ENCODE results near the gene GABRD.

GABRD gene

GRCh38 chr1:2053784-2054376, 34.7 kb downstream of the GABRD start:
- no peak for DNase-seq (ENCODE audit: low spot score)

- DNase-seq (ENCODE audit: low spot score) = no peak
Observed at GRCh38 chr1:2054560-2054959, 35.4 kb downstream of the GABRD start.

DNA sequence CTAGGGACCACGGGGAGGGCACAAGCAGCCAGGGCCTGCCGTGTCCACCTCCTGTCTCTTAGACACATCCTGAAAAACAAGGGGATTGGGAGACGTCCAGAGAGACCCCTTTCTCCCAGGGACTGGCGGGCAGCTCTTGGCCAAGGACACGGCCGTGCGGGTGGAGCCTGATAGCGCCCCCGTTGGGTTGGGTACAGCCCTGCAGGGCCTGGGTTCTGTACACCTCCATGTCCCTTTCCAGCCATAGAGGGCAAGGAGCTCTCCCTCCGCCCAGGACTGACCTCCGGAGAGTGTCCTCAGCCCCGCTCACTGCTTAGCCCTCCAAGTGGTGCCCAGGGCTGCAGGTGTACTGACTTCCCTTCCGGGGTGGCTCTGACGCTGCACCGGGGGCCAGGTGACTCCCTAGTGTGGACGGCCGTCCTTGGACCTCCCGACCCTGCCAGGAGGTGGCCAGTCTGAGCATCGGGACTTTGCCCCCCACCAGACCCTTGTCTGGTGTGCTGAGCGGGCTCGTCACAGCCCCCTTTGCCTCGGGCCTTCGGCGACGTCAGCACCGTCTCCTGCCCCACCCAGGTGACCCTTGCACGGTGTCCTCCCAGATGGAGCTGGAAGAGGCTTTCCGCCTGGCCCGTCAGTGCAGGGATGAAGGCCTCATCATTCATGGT, 36.9 kb downstream of the GABRD start:
- DNase-seq (ENCODE audit: low spot score) = no peak

GRCh38 chr1:2056955-2057590, 37.9 kb downstream of the GABRD start:
- DNase-seq (ENCODE audit: low spot score) = no peak

GRCh38 chr1:2059290-2059953, 40.3 kb downstream of the GABRD start:
- DNase-seq (ENCODE audit: low spot score) = no peak

- DNase-seq (ENCODE audit: low spot score) = no peak
Observed at GRCh38 chr1:2060072-2060471, 40.9 kb downstream of the GABRD start.

- DNase-seq (ENCODE audit: low spot score) = no peak
Observed at GRCh38 chr1:2060535-2060934, 41.4 kb downstream of the GABRD start.

- DNase-seq (ENCODE audit: low spot score) = no peak
Observed at GRCh38 chr1:2061065-2061778, 42.1 kb downstream of the GABRD start.

- no peak for DNase-seq (ENCODE audit: low spot score)
Observed at GRCh38 chr1:2065699-2066098, 46.6 kb downstream of the GABRD start.

DNA sequence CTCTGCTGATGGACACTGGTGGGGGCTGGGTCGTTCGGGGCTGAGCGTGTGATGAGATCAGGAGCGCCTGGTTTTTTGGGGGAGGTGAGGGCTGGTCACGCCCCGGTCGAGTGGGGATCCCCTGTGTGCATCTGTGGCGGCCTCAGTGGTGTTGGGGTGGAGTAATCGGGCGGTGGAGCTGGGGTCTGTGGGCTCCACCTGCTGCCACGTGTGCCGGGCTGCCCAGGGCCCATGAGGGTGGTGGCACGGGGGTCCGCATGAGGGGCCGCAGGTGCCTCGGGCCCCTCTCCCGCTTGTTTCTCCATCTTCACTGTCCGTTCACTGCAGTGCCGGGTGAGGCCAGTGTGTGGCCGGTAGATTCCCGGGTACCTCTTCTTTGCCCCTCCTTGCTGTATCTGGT, 48.2 kb downstream of the GABRD start:
- DNase-seq (ENCODE audit: low spot score) = no peak

DNA sequence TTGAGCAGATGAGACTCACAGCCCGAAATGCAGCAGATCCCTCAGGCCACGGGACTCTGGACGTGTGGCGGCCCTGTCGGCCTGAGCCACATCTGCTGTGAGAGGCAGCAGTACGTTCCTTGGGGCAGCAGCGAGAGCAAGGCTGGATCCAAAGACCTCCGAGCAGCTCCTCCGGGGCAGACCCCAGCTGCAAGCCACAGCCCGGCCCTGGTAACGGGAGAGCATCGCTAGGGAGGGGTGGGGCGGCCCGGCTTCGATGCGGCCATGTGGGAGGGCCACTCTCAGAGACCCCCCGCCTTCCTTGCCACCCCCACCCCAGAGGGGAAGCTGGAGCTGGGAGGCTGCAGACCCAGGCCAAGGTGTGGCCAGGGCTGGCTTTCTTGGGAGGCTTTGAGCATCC, 48.8 kb downstream of the GABRD start:
- DNase-seq (ENCODE audit: low spot score) = no peak

GRCh38 chr1:2068951-2069350, 49.8 kb downstream of the GABRD start:
- DNase-seq (ENCODE audit: low spot score) = no peak

GRCh38 chr1:2070016-2070415, 50.9 kb downstream of the GABRD start:
- DNase-seq (ENCODE audit: low spot score) = no peak

DNA sequence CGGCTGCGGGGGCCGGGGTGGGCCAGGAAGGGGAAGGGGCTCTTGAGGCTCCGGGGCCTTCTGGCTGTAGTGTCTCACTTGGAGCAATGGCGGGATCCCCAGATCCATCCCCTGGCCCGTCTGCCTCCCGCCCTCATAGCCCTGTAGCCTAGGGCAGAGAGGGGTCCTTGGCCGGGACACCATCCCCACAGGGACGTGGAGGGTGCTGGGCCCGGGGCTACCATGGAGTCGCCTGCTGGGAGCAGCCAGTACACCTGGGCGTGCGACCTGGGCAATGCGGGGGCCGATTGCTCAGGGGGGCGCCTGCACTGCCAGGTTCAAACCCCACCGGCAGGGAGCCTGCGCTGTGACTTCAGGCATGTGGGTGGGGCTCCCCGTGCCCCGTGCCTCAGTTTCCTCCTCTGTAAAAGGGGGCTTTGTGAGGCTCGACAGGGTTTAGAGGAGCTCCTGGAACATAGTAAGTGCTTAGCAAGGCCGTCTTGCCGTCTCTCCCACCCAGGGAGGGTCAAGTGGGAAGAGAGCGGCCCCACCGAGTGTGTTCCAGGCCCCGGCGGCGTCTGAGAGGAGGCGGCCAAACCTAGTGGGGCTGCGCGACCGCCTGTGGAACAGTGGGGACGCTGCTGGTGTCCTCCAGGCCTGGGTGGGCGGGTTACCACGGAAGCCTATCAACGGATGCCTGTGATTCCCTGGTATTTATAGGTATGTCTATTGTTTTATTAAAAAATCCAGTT, 51.8 kb downstream of the GABRD start:
- no peak for DNase-seq (ENCODE audit: low spot score)

- no peak for DNase-seq (ENCODE audit: low spot score)
Observed at GRCh38 chr1:2072109-2072806, 53.1 kb downstream of the GABRD start.

DNA sequence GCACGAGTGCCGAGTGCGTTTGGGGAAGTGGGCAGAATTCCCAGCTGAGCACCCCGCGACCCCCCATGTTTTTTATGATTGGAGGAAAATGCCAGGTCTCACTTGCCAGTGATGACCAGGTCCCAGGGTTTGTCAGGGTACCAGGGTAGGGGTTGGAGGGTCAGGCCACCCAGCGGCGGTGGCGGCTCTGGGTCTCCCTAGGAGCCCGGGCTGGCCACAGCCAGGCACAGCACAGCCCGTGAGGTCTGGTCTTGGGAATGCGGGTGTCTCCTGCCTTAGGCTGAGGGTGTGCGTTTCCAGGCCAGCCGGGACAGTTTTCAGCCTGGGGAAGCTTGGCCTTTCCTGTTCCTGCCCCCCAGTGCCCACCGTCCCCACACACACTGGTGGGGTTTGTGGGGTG, 53.7 kb downstream of the GABRD start:
- no peak for DNase-seq (ENCODE audit: low spot score)

DNA sequence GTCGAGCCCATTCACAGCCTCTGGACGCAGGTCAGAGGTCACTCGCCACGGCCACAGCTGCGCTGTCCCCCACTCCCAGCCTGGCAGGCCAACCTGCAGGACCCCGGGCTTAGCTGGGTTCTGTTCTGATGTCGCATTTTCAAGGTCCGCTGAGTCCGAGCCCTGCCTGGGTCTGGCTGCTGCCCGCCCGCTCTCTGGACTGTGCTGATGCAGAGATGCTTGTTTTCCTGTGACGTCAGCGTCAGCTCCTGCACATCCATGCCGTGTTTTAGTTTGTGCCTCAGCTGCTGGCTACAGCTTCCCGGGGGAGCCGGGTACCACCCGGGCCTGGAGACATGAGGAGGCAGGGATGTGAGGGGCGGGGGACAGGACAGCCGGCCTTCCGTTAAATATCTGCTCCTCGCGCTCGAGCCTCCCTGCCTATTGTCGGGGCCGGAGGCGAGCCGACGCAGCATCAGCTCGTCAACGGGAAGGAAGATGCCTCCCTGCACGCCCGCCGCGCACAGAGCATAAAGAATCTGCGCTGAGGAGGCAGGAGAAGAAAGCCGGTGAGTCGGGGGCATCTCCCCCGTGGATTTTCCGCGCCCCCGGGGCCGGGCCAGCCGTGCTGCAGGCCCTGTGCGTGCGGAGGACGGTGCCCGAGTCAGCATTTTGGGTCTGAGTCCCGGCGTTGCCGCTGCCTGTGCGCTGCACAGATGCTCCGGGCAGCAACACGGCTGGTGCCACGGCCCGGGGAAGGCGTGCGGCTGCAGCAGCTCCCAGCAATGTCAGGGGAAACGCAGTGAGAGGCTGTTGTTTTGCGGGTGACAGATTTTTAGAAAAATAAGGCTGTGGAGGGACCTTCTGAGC, 54.5 kb downstream of the GABRD start:
- DNase-seq (ENCODE audit: low spot score) = no peak

DNA sequence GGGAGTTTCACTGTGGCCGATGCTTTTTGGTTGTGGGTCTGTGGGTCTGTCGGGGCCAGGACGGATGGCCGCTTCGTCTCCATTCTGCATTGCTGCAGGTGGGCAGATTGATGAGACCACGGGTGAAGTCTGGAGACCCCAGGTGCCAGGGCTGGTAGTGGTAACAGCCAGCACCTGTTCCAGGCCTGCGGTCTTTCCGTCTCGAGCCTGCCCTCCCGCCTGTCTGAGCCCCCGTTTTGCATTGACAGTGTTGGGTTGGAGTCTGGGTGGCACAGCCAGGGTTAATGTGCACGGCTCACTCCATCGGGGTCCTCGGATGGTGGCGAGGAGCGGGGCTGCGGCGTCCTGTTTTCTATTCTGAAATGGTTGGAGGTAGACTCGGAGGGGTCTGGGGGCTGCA, 55.3 kb downstream of the GABRD start:
- no peak for DNase-seq (ENCODE audit: low spot score)

GRCh38 chr1:2074944-2075740, 56.0 kb downstream of the GABRD start:
- no peak for DNase-seq (ENCODE audit: low spot score)

Data from hematopoietic multipotent progenitor cell treated with erythropoietin and hydrocortisone succinate and interleukin-3 and kit ligand, for 17 days (in vitro differentiated cells).